C1 segment of cervical spinal cord (tissue), 14 donors: Measurements from ENCODE around the gene TRAIP.
A peak's percentile ranks its signal among the peaks of the same experiment; 100 is the strongest.
"Not testable (repeated sequence)": the region's sequence is repeated elsewhere in the genome, so short reads cannot be mapped to it uniquely, and the experiment has no call there.

Source experiments
- DNase-seq, 14 donors: peaks; one replicate each; lab custom pipeline; 2025; lab: John Stamatoyannopoulos, UW

TRAIP gene, protein sequence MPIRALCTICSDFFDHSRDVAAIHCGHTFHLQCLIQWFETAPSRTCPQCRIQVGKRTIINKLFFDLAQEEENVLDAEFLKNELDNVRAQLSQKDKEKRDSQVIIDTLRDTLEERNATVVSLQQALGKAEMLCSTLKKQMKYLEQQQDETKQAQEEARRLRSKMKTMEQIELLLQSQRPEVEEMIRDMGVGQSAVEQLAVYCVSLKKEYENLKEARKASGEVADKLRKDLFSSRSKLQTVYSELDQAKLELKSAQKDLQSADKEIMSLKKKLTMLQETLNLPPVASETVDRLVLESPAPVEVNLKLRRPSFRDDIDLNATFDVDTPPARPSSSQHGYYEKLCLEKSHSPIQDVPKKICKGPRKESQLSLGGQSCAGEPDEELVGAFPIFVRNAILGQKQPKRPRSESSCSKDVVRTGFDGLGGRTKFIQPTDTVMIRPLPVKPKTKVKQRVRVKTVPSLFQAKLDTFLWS

DNA sequence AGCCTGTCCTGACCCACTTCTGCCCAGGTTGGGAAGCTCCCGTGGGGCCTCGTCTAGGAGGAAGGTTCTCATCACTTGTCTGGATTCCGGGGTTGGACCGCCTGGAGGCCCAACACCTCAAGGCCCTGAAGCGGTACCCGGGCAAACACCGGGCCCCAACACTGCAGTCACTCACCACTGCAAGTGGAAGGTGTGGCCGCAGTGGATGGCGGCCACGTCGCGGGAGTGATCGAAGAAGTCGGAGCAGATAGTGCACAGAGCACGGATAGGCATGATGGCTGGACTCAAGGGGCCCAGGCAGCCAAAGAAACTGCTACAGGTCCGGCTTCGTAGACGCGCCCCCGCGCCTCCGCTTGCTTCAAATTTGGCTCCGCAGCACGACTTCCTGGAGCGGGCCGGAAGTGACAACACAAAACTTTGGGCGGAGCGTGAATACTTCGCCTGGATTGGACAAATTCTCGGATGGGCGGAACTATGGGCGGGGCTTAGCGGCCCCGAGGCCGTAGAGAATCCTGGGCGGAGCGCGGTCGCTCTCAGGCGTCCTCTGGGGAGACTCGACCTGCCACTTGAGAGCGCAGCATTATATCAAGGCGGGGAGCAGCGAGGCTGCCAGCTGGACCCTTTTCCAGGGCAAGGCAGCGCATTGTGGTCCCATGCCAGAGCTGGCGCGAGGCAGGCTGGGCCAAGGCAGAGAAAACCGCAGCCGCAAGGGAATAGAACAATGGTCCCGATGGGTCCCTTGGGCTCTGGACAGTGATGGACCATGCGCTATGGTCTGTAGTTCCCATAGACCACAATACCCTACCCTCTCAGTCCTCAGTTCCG is at the start of gene TRAIP:
Gene TRAIP (minus strand): TSS at position 384 of the 825 bp plus-strand sequence. CDS start 111 bp downstream, at position 273.
- DNase-seq = peak; percentile 42 to 91 (median 84)

DNA sequence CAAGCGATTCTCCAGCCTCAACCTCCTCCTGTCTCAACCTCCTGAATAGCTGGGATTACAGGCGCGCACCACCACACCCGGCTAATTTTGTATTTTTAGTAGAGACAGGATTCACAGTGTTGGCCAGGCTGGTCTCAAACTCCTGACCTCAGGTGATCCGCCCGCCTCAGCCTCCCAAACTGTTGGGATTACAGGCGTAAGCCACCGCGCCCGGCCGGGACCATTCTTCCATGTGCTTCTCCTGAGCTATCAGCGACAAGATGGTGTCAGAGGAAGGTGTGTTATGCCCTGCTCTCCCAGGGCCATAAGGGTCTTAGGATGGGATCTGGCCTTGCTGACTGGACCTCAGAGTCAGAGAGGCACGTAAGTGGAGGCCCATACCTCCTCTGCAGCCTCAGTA is 48.1 kb upstream of the TRAIP start:
- not testable (repeated sequence) for DNase-seq

- no peak for DNase-seq
These were observed 47.4 kb upstream of the TRAIP start, which contains the start of gene MST1R for GRCh38 chr3:49903451-49904424. TSS of gene MST1R (minus strand) at chr3:49903873. CDS start at chr3:49903609, 264 bp downstream.

DNA sequence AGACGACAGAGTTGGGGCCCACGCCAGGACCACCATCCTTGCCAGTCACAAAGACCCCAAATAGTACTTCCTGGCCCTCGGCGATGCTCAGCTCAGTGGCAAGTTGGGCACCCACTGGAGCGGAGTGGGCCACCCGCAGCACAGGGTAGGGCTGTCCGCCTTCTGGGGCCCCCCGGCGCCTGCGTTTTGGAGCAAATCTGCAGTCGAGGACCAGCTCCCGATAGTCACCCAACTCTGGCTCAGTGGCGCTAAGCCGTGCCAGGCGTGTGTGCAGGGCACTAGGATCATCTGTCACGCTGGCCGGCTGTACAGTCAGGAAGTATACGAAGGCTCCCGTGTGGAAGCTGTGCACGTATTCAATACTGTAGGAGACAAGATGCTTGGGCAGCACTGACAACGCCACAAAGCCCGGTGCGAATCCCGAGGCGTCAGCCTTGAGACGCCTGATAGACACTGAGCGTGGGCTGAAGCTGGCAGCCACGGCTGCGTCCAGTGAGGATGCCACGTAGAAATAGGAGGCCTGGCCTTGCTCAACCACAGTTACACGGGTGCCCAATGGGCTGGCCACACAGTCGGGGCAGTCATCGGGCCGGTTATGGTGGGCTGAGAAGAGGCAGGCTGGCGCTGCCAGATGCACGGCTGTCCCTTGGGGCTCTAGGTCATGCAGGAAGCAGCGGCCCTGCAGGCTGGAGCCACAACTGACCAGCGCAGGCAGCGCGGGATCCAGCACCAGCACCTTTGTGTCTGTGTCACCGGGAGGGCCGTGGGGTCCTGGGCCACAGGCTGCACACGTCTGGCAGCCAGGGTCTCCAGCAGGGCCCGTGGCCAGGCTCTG is 46.4 kb upstream of the TRAIP start:
- no peak for DNase-seq

DNA sequence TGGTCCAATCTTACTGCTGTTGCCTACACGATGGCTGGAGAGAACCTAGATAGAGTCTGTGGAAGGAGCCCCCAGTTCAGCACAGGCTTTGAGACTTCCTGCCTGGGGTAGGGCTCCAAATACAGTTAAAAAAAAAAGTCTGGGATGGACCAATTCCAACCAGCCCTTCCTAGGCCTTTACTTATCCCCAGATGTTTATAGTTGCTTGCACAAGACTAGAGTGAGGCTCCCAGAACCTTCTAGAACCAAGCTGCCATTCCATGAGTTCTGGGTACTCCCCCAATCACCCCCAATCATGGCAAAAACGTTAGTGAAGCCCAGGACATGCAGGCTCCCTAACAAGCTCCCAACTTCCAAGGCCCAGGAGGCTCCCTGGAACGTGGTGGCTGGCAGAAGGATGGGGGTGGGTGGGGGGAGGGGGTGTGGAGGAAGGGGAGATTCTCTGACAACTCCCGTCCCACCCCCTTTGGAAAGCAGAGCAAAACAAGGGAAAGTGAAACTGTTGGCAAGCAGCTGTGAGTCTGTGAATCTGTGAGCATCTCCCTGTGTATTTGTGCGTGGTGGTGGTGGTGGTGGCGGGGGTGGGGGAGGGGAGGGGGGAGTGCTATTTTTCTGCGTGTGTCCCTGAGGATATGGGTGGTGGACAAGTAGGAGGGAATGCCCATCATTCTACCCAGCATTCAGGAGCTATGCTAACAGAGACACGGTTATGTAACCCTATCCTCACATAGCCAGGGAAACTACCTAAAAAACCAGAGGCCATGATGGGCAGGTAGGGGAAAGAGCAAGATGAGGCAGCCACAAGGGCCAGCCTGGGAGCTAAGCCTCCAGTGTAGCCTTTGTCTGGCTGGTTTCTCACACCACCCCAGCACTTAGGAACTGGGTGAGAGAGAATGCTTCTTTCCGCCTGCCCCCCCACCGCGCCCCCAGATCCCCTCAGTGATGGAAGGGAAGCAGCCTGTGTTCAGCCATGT is 45.3 kb upstream of the TRAIP start:
- DNase-seq = no peak

GRCh38 chr3:49900491-49901153 is 44.3 kb upstream of the TRAIP start:
- DNase-seq = peak in 2 of 14 donors; percentile 19 to 72

DNA sequence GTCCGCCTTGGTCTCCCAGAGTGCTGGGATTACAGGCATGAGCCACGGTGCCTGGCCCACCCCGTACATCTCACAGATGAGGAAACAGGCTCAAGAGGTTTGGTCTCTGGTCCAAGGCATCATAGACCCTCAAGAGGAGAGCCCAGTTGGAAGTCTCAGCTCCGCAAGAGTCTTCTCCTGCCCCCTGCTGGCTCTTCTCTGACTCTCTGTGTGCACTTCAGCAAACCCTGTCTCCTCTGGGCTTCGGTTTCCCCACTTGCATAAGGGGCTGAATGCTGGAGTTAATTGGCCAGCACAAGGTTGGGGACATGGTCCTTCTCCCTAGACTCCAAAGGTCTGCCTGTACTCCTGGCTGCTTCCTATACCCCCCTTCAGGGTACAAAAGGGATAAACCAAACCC is 43.5 kb upstream of the TRAIP start:
- no peak for DNase-seq

DNA sequence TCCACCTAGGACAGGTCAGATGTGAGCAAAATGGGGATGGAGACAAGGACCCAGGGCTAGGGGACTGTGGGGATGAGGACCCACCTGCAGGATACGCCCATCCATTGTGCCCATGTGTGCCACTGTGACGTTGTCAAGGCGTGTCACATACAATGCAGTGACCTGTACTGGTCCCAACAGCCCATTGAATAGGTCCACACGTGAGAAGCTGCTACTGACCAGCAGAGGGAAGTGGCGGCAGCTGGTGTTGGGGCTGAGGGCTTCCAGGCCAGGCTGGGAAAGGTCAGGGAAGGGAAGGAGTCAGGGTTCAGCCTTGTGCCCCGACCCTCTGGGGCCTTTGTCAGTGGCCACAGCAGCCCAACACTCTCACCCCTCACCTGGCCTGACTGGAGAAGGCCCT is 42.6 kb upstream of the TRAIP start:
- DNase-seq = no peak

DNA sequence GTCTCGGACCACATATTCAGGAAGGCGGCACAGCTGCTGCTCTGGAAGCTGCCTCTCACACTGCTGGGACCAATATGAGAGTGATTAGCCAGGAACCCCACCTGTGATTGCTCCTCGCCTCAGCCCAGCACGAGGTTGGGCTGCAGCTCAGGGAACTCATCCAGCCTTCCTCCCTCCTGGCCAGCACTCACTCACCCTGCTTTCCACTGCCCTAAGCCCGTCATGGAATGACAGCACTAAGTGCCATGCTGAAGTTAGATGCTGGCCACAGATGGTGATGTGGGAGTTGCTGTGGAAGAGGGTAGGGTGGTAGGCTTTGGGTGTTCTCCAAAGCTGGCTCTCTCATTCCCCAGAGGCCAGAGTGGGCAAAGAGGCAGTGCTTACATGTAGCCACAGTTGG is 40.0 kb upstream of the TRAIP start:
- DNase-seq = no peak

- no peak for DNase-seq
These were observed 39.4 kb upstream of the TRAIP start for GRCh38 chr3:49895791-49896190.

- DNase-seq = no peak
These were observed 32.9 kb upstream of the TRAIP start for GRCh38 chr3:49889296-49889695.

- no peak for DNase-seq
These were observed 30.5 kb upstream of the TRAIP start for GRCh38 chr3:49886922-49887265.

- DNase-seq = no peak
These were observed 27.6 kb upstream of the TRAIP start for GRCh38 chr3:49883998-49884397.

DNA sequence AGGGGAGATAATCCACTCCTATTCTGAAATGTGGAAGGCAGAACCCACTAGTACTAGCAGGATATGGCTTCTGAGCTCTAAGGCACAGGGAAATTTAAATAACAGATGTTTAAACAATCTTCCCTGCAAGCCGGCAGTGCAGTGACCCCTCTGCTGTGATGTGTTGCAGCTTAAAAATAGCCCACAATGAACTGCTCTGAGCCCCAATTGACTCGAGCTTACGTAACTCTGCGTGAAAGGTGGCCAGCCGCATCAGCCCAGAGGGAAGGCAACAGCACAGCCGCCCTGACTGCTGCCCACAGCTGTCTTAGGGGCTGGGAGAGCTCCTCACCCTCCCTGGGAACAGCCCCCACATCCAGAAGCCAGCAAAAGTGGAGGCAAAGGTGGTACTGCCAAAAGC is 25.8 kb upstream of the TRAIP start:
- no peak for DNase-seq

GRCh38 chr3:49880581-49881315 is 24.4 kb upstream of the TRAIP start:
- DNase-seq = no peak

DNA sequence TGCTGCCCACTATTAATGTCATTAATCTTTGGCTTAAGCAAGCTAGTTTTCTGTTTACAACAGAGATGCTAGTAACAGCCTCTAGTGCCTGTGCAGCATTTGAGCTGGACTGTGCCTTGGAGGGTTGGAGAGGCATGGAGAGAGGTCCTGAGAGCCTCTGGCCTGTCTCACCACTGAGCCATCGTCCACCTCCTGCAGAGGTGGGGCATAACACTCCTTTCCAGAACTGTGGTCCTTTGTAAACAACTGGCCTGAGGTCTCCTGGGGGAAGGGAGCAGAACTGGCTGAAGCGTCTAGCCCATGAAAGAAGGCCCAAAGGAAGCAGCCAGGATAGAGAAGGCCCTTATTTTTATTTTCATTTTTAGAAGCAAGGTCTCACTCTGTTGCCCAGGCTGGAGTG is 23.4 kb upstream of the TRAIP start:
- DNase-seq = no peak

DNA sequence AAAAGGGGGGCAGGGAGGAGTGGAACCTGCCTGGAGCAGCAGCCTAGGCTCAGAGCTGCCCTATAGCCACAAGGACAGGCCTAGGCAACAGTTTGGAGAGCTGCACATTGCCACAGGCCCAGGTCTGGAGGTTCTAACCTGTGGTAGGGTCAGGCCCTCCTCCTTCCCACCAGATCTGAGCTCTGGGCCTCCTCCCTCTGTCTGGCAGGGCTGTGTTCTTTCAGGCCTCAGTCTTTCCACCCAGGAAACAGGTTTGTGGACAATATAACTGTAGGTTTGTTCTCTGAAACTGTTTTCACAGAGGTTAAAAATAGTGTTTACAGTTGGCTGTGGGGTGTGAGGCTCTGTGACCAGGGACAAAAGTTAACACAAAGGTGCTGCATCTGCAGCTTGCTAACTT is 22.3 kb upstream of the TRAIP start:
- DNase-seq = no peak

GRCh38 chr3:49877716-49878115 is 21.4 kb upstream of the TRAIP start:
- DNase-seq = no peak
